Stimulated activated CD8-positive, alpha-beta memory T cell treated with anti-CD3 and anti-CD28 coated beads, Interleukin-15, amount 100 ng/mL, for 1 hour (primary cell): ENCODE measurements around the gene C19orf81.

Source experiments
- DNase-seq: peaks from one replicate; pipeline ENCODE4 v3.0.0-alpha.2; 2020; ENCODE audit warnings: low read depth

The C19orf81 gene

DNA sequence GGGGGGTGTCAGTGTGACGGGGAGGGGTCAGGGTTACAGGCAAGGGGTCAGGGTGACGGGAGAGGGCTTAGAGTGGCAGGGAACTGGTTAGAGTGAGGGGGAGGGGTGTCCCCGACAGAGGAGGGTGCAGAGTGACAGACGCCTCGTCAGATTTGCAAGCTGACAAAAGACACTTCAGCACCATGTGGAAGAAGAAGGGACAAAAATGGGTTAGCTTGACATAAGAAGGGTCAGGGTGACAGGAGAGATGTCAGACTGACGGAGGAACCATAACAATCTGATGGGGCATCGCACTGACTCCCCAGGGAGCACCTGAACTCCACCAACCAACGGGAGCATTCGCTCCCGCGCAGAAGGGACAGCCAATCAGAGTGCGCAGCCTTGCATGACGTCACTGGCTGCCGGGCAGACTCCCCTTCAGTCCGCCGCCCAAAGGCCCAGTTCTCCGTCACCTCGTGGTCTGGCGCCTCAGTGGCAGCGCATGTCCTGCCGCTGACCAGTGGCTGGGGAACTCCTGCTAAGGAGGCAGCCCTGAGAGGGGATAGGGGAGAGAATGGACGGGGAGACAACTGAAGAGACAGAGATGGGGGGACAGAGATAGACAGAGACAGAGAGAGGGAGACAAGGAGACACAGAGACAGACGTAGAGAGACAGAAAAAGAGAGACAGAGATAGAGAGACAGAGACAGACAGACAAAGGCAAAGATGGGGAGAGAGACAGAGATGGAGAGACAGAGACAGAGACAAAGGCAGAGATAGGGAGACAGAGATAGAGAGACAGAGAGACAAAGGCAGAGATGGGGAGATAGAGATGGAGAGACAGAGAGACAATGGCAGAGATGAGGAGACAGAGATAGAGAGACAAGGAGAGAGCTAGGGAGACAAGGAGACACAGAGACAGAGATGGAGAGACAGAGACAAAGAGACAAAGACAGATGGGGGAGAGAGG lies 30.2 kb downstream of the C19orf81 start:
- peak; percentile 43 for DNase-seq

- DNase-seq: no peak
Measured at GRCh38 chr19:50686310-50687032, 37.2 kb downstream of the C19orf81 start.

GRCh38 chr19:50688766-50689165 lies 39.5 kb downstream of the C19orf81 start:
- no peak for DNase-seq

DNA sequence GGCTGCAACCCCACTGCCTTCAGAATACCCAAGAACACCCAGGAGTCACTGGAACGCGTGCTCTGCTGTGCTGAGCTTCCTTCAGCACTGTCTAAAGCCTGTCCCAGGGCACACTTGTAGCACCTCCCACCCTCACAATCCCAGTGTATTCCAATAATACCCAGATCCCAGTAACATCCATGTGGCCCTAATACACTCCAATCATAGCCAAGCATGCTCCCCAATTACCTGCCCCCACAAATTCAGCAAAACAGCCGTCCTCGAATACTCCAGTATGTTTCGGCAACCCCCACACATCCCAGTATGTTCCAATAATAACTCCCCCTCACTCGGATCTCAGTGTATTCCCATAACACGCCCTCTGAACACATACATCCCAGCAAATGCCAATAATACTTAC lies 41.2 kb downstream of the C19orf81 start:
- no peak for DNase-seq

GRCh38 chr19:50693064-50693975 lies 44.1 kb downstream of the C19orf81 start:
- no peak for DNase-seq

DNA sequence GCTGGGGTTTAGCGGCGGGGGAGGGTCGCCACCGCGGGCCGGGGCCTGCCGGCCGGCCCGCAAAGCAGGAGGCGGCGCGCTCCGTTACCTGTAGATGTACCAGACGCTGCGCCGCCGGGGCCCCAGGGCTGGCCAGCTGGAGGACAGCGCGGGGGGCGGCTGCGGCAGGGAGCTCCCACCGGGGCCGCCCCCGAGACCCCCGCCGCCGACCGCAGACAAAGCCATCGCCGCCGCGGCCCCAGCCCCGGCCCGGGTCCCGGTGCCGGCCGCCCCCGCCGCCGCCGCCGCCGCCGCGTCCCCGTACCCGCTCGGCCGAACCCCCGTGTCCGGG lies 45.5 kb downstream of the C19orf81 start:
- DNase-seq: no peak

GRCh38 chr19:50695251-50696093 lies 46.2 kb downstream of the C19orf81 start:
- no peak for DNase-seq

DNA sequence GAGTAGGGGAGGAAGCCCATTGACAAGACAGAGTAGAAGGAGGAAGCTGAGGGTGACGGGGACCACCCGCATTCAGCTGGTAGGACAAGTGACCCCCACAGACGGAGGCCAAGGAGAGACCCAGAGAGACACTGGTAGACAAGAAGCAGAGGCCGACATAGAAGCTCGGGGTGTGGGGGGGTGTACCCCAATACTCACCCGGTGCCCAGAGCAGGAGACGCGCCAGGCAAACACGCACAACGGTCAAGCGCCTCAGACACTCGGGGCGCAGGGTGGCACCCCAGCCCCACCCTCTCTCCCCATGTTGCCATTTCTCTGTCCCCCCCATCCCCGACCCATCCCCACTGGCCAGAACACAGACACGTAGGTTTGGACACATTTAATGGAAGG lies 46.8 kb downstream of the C19orf81 start:
- DNase-seq: no peak

DNA sequence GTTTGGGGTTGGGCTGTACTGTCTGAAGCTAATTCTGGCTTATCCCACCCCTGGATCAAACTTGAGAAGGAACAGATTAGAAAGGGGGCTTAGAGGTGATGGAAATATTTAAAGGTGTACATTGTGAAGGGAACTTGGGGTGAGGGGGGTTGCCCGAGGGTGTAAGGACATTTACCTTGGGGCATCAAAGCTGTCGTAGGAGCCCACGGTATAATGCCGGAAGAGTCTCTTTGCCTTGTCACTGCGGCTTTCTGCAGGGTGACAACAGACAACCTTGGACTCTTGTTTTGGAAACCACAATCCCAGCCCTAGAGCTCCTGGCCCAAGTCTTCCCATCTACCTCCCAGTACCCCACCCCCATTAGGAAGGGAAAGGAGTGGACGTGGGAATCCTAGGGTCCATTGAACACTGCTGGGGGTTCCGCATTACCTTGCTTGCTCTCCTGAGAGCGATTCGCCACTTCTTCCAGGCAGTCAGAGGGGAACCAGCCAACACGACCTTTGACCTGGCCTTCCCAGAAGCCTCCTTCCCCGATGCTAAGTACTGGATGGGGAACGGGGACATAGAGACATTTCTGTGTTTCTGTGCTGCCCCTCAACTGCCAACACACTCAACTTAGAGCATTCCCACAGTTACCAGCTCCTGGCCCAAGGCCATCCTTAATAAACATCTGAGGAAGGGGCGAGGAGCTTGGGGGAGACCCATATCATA lies 48.3 kb downstream of the C19orf81 start:
- no peak for DNase-seq

GRCh38 chr19:50701367-50701985 lies 52.2 kb downstream of the C19orf81 start:
- no peak for DNase-seq

GRCh38 chr19:50702158-50702870 lies 53.1 kb downstream of the C19orf81 start:
- no peak for DNase-seq

DNA sequence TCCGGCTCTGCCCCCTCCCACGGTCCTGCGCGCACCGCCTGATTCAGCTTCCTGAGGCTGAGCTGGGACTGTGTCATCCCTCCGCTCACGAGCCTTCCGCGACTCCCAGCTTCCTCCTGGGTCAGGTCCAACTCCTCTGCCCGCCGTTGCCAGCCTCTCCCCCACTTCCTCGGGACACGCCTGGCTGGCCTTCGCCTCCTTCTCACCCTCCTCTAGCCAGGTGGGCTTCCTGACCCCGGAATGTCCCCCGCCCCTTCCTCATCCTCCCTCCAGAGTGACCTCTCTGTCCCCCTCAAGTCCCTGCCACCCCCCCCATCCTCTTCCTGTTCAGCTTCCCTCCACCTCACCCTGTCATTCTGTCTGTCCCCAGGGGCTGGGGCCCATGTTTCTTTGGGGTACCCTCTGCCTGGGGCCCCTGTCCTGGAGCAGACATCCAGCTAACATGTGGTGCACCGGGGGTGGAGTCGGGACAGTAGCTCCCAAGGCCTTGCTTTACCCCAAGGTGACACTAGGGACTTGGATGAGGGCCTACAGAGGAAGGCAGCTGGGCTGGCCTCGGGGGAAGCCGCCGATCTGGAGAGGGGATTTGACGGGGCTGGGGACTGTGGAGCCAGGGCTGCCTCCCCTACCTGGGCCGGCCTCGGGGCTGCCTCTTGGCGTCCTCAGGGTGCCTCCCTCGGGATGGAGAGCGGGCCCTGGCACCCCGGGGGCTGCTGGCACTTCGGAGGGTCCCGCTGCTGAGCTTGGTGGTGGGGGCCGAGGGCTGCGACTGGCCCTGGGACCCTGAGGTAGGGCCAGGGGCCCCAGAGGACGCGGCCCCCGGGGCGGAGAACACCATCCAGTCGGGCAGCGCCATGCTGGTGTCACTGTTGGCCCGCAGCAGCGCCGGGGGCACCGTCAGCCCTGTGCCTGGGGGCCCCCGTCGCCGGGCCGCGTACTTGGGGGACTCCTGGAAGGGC lies 53.9 kb downstream of the C19orf81 start:
- DNase-seq: no peak

GRCh38 chr19:50703915-50704796 lies 54.9 kb downstream of the C19orf81 start:
- DNase-seq: no peak

- DNase-seq: no peak
Measured at GRCh38 chr19:50705422-50706019, 56.3 kb downstream of the C19orf81 start.

- DNase-seq: no peak
Measured at GRCh38 chr19:50706387-50706786, 57.1 kb downstream of the C19orf81 start.

- no peak for DNase-seq
Measured at GRCh38 chr19:50708179-50708879, 59.1 kb downstream of the C19orf81 start.
